Nephron progenitor cell (in vitro differentiated cells): ENCODE measurements around the gene ELMOD3.

ENCODE experiments used
- DNase-seq: peaks from one replicate; pipeline ENCODE4 v3.0.0; 2021
- H3K27ac Mint-ChIP-seq: 2 replicates; pipeline ENCODE4 v1.8.0; 2021; ENCODE audit warnings: mild to moderate bottlenecking, moderate library complexity, mixed read lengths
- H3K27me3 Mint-ChIP-seq: 2 replicates; pipeline ENCODE4 v1.8.0; 2021; ENCODE audit warnings: mild to moderate bottlenecking, low read depth, mixed read lengths; ENCODE audit not compliant: poor library complexity
- H3K36me3 Mint-ChIP-seq: 2 replicates; pipeline ENCODE4 v1.8.0; 2021; ENCODE audit warnings: low read depth, mixed read lengths
- H3K4me1 Mint-ChIP-seq: 2 replicates; pipeline ENCODE4 v1.8.0; 2021; ENCODE audit warnings: mixed read lengths
- H3K4me3 Mint-ChIP-seq: 2 replicates; pipeline ENCODE4 v1.8.0; 2021; ENCODE audit warnings: mild to moderate bottlenecking, moderate library complexity, mixed read lengths
- H3K9me3 Mint-ChIP-seq: 2 replicates; pipeline ENCODE4 v1.8.0; 2021; ENCODE audit warnings: mild to moderate bottlenecking, moderate library complexity, mixed read lengths
- CTCF ChIP-seq: fragments of 200-600 bp; sonication (generic); IDR thresholded peaks from 2 replicates; pipeline ENCODE4 v1.5.0; 2021; ENCODE audit warnings: antibody characterized with exemption

ELMOD3 gene

GRCh38 chr2:85434696-85435095 lies 80.1 kb downstream of the ELMOD3 start:
- peaks cover 82% of the 10 kb centered on the region for H3K4me1 Mint-ChIP-seq
- no peak for DNase-seq
- no peaks in the 10 kb centered on the region for H3K9me3 Mint-ChIP-seq
- no peak overlapping the region for H3K27ac Mint-ChIP-seq
- H3K27me3 Mint-ChIP-seq, result peaks cover 7% of the 10 kb centered on the region
- H3K36me3 Mint-ChIP-seq, result no peaks in the 10 kb centered on the region
- no peak overlapping the region for H3K4me3 Mint-ChIP-seq
- TF ChIP-seq CTCF, result no peak

- H3K4me3 Mint-ChIP-seq, result no peak overlapping the region
- H3K4me1 Mint-ChIP-seq, result peaks cover 76% of the 10 kb centered on the region
- TF ChIP-seq CTCF, result no peak
- H3K9me3 Mint-ChIP-seq, result no peaks in the 10 kb centered on the region
- no peak for DNase-seq
- no peak overlapping the region for H3K27ac Mint-ChIP-seq
- peaks cover 7% of the 10 kb centered on the region for H3K27me3 Mint-ChIP-seq
- H3K36me3 Mint-ChIP-seq, result no peaks in the 10 kb centered on the region
Observed at GRCh38 chr2:85435220-85435958, 80.8 kb downstream of the ELMOD3 start.

- Mint-ChIP-seq H3K4me3 (no peak overlapping the region), H3K9me3 (no peaks in the 10 kb centered on the region), H3K36me3 (no peaks in the 10 kb centered on the region), H3K4me1 (peaks cover 70% of the 10 kb centered on the region), H3K27me3 (peaks cover 7% of the 10 kb centered on the region), H3K27ac (no peak overlapping the region)
- no peak for TF ChIP-seq CTCF
- DNase-seq, result no peak
Observed at GRCh38 chr2:85435981-85436835, 81.6 kb downstream of the ELMOD3 start.

- no peaks in the 10 kb centered on the region for H3K36me3 Mint-ChIP-seq
- H3K27ac Mint-ChIP-seq, result peak overlapping the region; percentile 93
- peaks cover 63% of the 10 kb centered on the region for H3K4me1 Mint-ChIP-seq
- H3K9me3 Mint-ChIP-seq, result no peaks in the 10 kb centered on the region
- peaks cover 7% of the 10 kb centered on the region for H3K27me3 Mint-ChIP-seq
- peak overlapping the region; percentile 78 for H3K4me3 Mint-ChIP-seq
- no peak for TF ChIP-seq CTCF
- DNase-seq, result no peak
Observed at GRCh38 chr2:85436836-85437487, 82.4 kb downstream of the ELMOD3 start.

GRCh38 chr2:85437488-85438200 lies 83.1 kb downstream of the ELMOD3 start:
- DNase-seq, result peak; percentile 70
- H3K36me3 Mint-ChIP-seq, result no peaks in the 10 kb centered on the region
- H3K27ac Mint-ChIP-seq, result peak overlapping the region; percentile 93
- no peak for TF ChIP-seq CTCF
- peaks cover 7% of the 10 kb centered on the region for H3K27me3 Mint-ChIP-seq
- H3K4me1 Mint-ChIP-seq, result peaks cover 59% of the 10 kb centered on the region
- no peaks in the 10 kb centered on the region for H3K9me3 Mint-ChIP-seq
- peak overlapping the region; percentile 78 for H3K4me3 Mint-ChIP-seq
